HT-29 (cell line): ENCODE results near the gene CEP20. TPM values are rescaled to one million over a fixed set of nuclear protein-coding genes. Genes with fewer than 3 reads are reported as not detected.

Experiments used
- DNase-seq: peaks from one replicate; pipeline ENCODE4 v3.0.0-alpha.2; 2015; ENCODE audit warnings: low spot score
- total RNA-seq: library from RNA; depleted of rRNA; stranded (reverse); fragments of >200 nt; shearing (Covaris generic); gene quantifications from 2 replicates; pipeline ENCODE4 v1.2.3, GENCODE V29; 2014

Gene CEP20
- total RNA-seq, 1 experiment from 2014 or later: 19.2 TPM

GRCh38 chr16:15898654-15899053, 10.3 kb upstream of the CEP20 start:
- DNase-seq: no peak

GRCh38 chr16:15897834-15898254, 9.4 kb upstream of the CEP20 start:
- no peak for DNase-seq

GRCh38 chr16:15897121-15897780, 8.8 kb upstream of the CEP20 start:
- no peak for DNase-seq

GRCh38 chr16:15894571-15895374, 6.4 kb upstream of the CEP20 start:
- no peak for DNase-seq

GRCh38 chr16:15891508-15891907, 3.1 kb upstream of the CEP20 start:
- DNase-seq: no peak

- DNase-seq: no peak
These were observed 1.1 kb downstream of the CEP20 start for GRCh38 chr16:15887283-15887682.

GRCh38 chr16:15886078-15886477, 2.3 kb downstream of the CEP20 start:
- DNase-seq: no peak

GRCh38 chr16:15885560-15886001, 2.8 kb downstream of the CEP20 start:
- no peak for DNase-seq

GRCh38 chr16:15882563-15882962, 5.8 kb downstream of the CEP20 start:
- DNase-seq: no peak

GRCh38 chr16:15881794-15882379, 6.5 kb downstream of the CEP20 start:
- DNase-seq: no peak

GRCh38 chr16:15880434-15881308, 7.7 kb downstream of the CEP20 start:
- DNase-seq: no peak

GRCh38 chr16:15879255-15879811, 9.1 kb downstream of the CEP20 start:
- DNase-seq: no peak

- no peak for DNase-seq
These were observed 11.9 kb downstream of the CEP20 start for GRCh38 chr16:15876503-15876902.

- DNase-seq: peak; percentile 79
These were observed 13.6 kb downstream of the CEP20 start for GRCh38 chr16:15874745-15875314.

GRCh38 chr16:15873737-15874136, 14.7 kb downstream of the CEP20 start:
- DNase-seq: no peak

- no peak for DNase-seq
These were observed 15.1 kb downstream of the CEP20 start for GRCh38 chr16:15873301-15873700.

- no peak for DNase-seq
These were observed 18.4 kb downstream of the CEP20 start for GRCh38 chr16:15870011-15870410.

- no peak for DNase-seq
These were observed 22.0 kb downstream of the CEP20 start for GRCh38 chr16:15866451-15866850.

GRCh38 chr16:15865742-15866141, 22.7 kb downstream of the CEP20 start:
- DNase-seq: no peak

- no peak for DNase-seq
These were observed 23.5 kb downstream of the CEP20 start for GRCh38 chr16:15864939-15865338.

GRCh38 chr16:15861996-15862395, 26.4 kb downstream of the CEP20 start:
- DNase-seq: no peak
